Epithelial cell of proximal tubule (primary cell): ENCODE measurements around the gene GSTCD. TPM values are rescaled to one million over a fixed set of nuclear protein-coding genes. Genes with fewer than 3 reads are reported as not detected.

Source experiments
- DNase-seq: peaks from one replicate; pipeline ENCODE4 v3.0.0-alpha.2; 2011; ENCODE audit warnings: low read depth
- H3K4me3 ChIP-seq: 2 replicates; pipeline ENCODE4 v1.5.1; 2011; ENCODE audit warnings: low read depth, mild to moderate bottlenecking, low read length
- total RNA-seq: library from RNA; depleted of rRNA; stranded (reverse); fragments of >200 nt; gene quantifications from 2 replicates; pipeline ENCODE4 v1.2.3, GENCODE V29; 2015
- TF ChIP-seq, protein P1 (sequence below): conservative IDR thresholded peaks from 2 replicates; pipeline ENCODE4 v1.5.1; 2012; ENCODE audit warnings: low read depth, mild to moderate bottlenecking, low read length

GSTCD gene
- total RNA-seq, 1 donor from 2014 or later: 28.8 TPM

GRCh38 chr4:105878668-105879067 is 170.1 kb downstream of the GSTCD start:
- H3K4me3 ChIP-seq: no peak overlapping the region
- DNase-seq: no peak
- TF ChIP-seq, protein P1, sequence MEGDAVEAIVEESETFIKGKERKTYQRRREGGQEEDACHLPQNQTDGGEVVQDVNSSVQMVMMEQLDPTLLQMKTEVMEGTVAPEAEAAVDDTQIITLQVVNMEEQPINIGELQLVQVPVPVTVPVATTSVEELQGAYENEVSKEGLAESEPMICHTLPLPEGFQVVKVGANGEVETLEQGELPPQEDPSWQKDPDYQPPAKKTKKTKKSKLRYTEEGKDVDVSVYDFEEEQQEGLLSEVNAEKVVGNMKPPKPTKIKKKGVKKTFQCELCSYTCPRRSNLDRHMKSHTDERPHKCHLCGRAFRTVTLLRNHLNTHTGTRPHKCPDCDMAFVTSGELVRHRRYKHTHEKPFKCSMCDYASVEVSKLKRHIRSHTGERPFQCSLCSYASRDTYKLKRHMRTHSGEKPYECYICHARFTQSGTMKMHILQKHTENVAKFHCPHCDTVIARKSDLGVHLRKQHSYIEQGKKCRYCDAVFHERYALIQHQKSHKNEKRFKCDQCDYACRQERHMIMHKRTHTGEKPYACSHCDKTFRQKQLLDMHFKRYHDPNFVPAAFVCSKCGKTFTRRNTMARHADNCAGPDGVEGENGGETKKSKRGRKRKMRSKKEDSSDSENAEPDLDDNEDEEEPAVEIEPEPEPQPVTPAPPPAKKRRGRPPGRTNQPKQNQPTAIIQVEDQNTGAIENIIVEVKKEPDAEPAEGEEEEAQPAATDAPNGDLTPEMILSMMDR: no peak

- DNase-seq: no peak
- H3K4me3 ChIP-seq: no peak overlapping the region
- TF ChIP-seq, protein P1: no peak
Measured at GRCh38 chr4:105887508-105887907, 178.9 kb downstream of the GSTCD start.

DNA sequence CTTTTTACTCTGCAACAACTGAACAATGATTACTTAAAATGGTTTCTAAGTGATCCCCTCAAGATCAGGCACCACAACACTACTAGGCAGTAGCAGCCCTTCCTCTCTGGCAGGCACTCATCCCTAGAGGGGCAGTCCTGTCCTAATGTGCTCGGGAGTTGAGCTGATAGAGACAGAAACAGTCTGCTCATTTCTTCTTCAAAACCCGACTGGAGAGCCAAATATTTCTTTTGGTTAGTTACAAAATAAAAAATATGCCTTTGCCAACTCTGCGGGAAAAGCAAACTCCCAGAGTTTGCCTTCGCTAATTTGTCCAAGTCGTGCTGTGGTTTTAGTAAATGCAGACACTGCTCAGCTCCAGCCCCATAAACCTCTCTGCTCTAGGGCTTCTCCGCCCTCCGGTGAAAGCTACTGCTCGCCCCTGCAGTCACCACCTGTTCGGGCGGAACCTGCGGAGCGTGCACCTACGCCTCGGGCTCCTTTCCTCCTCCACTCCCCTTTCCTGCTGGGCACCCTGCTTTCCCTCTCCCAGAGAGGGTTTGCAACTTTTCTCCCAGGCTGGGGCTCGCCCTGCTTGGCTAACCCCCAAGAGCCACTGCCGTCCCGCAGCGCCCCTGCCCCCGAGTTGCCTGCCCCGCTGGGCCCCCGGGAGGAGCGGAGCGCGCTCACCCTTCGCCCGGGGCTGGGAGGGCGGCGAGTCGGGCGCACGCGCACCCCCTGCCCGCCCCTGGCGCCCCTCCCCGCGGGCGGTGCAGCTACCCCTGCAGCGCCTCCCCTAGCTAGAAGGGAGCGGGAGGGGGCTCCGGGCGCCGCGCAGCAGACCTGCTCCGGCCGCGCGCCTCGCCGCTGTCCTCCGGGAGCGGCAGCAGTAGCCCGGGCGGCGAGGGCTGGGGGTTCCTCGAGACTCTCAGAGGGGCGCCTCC is 186.3 kb downstream of the GSTCD start, which contains the start of gene NPNT:
TSS of gene NPNT (plus strand) at position 812 of the 923 bp plus-strand sequence. CDS start 182 bp downstream, outside the sequence.
- H3K4me3 ChIP-seq: peak within 1 kb of the TSS; percentile 60
- TF ChIP-seq, protein P1: no peak
- no peak for DNase-seq

DNA sequence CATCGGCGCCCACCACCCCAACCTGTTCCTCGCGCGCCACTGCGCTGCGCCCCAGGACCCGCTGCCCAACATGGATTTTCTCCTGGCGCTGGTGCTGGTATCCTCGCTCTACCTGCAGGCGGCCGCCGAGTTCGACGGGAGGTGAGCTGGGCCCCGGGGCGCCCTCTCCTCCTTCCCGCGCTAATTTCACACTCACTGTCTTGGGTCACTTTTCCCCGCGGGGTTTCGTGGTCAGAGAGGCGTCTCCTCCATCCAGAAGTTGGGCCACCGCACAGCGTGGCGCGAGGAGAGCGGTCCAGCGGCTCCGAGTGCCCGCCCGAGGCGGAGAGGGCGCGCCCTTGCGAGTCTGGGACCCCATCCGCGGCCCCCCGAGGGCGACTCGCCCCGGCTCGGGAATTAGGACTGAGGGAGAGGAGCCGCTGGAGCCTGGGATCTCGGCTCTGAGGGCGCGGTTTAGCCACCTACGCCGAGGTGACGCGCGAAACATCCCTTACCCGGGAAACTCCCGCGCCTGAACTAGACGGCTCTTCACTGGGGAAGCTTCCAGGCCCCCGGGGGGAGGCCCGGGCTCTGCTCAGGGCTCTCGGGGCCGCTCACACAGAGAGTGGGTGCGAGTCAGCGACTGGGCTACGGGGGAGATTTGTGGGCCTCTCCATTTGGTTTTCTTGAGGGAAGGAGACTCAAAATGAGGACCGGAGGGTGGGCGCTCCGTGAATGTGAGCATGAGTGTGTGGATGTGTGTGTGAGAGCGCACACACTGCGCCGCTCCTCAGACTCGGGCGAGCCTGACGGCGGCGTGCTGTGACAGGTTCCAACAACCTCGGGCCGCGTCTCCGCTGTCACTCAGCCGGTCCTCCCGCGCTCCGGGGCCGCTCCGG is 187.2 kb downstream of the GSTCD start:
- DNase-seq: no peak
- H3K4me3 ChIP-seq: peak overlapping the region; percentile 60
- TF ChIP-seq, protein P1: no peak

DNA sequence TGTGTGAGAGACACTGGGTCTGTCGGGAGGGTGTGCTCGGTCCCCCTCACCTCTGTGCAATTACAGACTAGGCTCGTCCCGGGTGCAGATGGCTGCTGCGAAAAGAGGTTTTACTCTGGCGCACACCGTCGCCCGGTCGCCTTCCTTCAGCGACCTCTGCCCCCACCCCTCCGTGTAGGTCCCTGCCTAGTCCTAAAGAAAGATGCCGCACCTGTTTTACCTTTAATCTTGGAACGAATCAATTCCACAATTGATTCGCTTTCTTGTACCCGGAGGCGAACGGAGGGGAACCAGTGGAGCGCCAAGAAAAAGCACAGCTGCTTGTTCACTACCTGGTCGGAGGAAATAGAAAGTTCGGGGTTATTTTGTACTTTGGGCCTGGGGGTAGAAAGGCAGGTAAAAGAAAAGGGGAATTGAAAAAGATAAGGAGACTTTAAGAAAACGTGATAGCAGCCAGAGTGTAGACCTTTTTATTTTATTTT is 187.9 kb downstream of the GSTCD start:
- no peak for DNase-seq
- TF ChIP-seq, protein P1: no peak
- H3K4me3 ChIP-seq: peak overlapping the region; percentile 60

Other genes with a start within 250 kb of the GSTCD start
- gene PPA2, start 234.7 kb upstream of the GSTCD start, total RNA-seq: 71.3 and 156 TPM in 2 replicates
- 0.07 and 0.46 TPM in 2 replicates for gene ARHGEF38, start 156.2 kb upstream of the GSTCD start, total RNA-seq
- gene INTS12, start 95 bp upstream of the GSTCD start, total RNA-seq: 9.1 and 15.4 TPM in 2 replicates
- 1.5 and 15.4 TPM in 2 replicates for gene NPNT, start 186.7 kb downstream of the GSTCD start, total RNA-seq